Breast epithelium (tissue), 3 donors: Measurements from ENCODE around the gene SIGLEC7.

ENCODE experiments used
- POLR2A ChIP-seq: fragments of 450-650 bp; IDR thresholded peaks from one replicate; pipeline ENCODE4 v1.6.1; 2016; ENCODE audit warnings: antibody characterized with exemption, mild to moderate bottlenecking, moderate library complexity
- POLR2AphosphoS5 ChIP-seq, 3 donors: sonication (generic); formaldehyde crosslinking; IDR thresholded peaks; one replicate each; pipeline ENCODE4 v1.6.1; 2017; ENCODE audit warnings: antibody characterized with exemption in 3 of 3
- TF ChIP-seq, protein P1 (sequence below), 3 donors: fragments of 450-650 bp; IDR thresholded peaks; one replicate each; pipeline ENCODE4 v1.5.1; 2016 to 2017; ENCODE audit warnings: antibody characterized with exemption in 3 of 3, mild to moderate bottlenecking in 3 of 3, moderate library complexity in 3 of 3

DNA sequence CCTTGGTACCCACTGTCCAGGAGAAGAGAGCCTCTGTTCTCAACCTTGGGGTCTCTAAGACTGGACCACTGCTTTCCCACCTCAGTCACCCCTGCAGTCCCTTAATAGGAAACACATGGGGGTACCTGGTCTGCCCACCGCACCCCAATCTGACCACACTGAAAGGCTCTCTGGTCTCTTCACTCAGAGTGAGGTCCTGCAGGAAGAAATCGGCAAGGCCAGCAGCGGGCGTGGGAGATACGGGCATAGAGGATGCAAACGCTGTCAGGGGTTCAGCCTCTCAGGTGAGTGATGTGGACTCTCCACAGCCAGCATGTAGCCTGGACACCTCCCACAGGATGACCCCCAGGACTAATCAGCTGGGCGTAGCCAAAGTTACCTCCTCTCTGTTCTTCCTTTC lies 13.9 kb upstream of the SIGLEC7 start:
- TF ChIP-seq, protein P1, sequence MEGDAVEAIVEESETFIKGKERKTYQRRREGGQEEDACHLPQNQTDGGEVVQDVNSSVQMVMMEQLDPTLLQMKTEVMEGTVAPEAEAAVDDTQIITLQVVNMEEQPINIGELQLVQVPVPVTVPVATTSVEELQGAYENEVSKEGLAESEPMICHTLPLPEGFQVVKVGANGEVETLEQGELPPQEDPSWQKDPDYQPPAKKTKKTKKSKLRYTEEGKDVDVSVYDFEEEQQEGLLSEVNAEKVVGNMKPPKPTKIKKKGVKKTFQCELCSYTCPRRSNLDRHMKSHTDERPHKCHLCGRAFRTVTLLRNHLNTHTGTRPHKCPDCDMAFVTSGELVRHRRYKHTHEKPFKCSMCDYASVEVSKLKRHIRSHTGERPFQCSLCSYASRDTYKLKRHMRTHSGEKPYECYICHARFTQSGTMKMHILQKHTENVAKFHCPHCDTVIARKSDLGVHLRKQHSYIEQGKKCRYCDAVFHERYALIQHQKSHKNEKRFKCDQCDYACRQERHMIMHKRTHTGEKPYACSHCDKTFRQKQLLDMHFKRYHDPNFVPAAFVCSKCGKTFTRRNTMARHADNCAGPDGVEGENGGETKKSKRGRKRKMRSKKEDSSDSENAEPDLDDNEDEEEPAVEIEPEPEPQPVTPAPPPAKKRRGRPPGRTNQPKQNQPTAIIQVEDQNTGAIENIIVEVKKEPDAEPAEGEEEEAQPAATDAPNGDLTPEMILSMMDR (IDR thresholded peaks at IDR 0.05), result no peak
- no peak for TF ChIP-seq POLR2A
- TF ChIP-seq POLR2AphosphoS5 (IDR thresholded peaks at IDR 0.05), result no peak
